Measurements from ENCODE around the gene PHC3.

The PHC3 gene

GRCh38 chr3:170043506-170043905, 138.0 kb downstream of the PHC3 start:
- DNase-seq = no peak

DNA sequence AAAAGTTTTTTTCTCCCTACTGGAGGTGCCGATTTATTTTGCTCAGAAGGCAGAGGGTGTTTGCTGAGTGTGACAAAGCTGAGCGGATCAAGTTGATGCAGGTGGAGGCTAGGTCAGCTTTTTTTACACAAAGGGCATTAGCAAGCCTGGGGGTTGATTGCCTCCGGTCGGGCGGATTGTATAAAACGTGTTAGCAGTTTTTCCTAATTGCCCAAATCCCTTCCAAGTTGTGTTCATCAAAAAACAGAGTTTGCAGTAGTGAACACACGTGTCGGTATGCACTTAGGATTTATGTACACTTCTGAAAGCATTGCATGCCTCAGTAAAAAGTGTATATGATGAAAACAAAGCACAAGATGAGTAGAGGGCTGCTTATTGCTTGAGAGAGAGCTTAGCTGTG, 141.1 kb downstream of the PHC3 start:
- no peak for DNase-seq

- DNase-seq = peak in 4 of 56 donors; percentile 2 to 22 (median 10)
These were observed 143.0 kb downstream of the PHC3 start for GRCh38 chr3:170038434-170039110.
